ENCODE data around the gene RAB36. TPM values are rescaled to one million over a fixed set of nuclear protein-coding genes. Genes with fewer than 3 reads are reported as not detected.

Gene RAB36
- total RNA-seq, 1 experiment from 2014 or later, result 1.1 TPM

- Histone ChIP-seq H3K9me3 (ENCODE audit: low read length) (no peaks in the 10 kb centered on the region), H3K79me2 (ENCODE audit: low read length) (no peaks in the 10 kb centered on the region), H3K9ac (ENCODE audit: low read length) (no peak overlapping the region), H3K27me3 (ENCODE audit: low read length) (no peaks in the 10 kb centered on the region), H3K27ac (ENCODE audit: low read length) (no peak overlapping the region), H2AFZ (ENCODE audit: low read length) (no peak overlapping the region), H3K4me1 (ENCODE audit: insufficient read depth, low read length) (peaks cover 21% of the 10 kb centered on the region), H3K9me2 (replicated peaks; ENCODE audit: low read length) (no peaks in the 10 kb centered on the region), H4K20me1 (ENCODE audit: low read length) (no peaks in the 10 kb centered on the region), H3K4me3 (ENCODE audit: low read length) (no peak overlapping the region), H3K36me3 (ENCODE audit: low read depth, low read length) (no peaks in the 10 kb centered on the region), H3K4me2 (ENCODE audit: low read length) (no peak overlapping the region), H3F3A (ENCODE audit: low read length, unreplicated experiment) (no peaks in the 10 kb centered on the region)
- ChIA-PET CTCF (no interaction called here), POLR2A (ENCODE audit: unreplicated experiment) (no interaction called here)
- DNase-seq, result peak; percentile 30
- ATAC-seq, result no peak
- no TSS peak for BruUV-seq (replicated peaks)
- intact Hi-C loops (cut with micrococcal nuclease), result no loop called here
- no peak for TF ChIP-seq EZH2 (IDR thresholded peaks at IDR 0.05; ENCODE audit: low read length, unreplicated experiment)
- TF ChIP-seq, protein P1, sequence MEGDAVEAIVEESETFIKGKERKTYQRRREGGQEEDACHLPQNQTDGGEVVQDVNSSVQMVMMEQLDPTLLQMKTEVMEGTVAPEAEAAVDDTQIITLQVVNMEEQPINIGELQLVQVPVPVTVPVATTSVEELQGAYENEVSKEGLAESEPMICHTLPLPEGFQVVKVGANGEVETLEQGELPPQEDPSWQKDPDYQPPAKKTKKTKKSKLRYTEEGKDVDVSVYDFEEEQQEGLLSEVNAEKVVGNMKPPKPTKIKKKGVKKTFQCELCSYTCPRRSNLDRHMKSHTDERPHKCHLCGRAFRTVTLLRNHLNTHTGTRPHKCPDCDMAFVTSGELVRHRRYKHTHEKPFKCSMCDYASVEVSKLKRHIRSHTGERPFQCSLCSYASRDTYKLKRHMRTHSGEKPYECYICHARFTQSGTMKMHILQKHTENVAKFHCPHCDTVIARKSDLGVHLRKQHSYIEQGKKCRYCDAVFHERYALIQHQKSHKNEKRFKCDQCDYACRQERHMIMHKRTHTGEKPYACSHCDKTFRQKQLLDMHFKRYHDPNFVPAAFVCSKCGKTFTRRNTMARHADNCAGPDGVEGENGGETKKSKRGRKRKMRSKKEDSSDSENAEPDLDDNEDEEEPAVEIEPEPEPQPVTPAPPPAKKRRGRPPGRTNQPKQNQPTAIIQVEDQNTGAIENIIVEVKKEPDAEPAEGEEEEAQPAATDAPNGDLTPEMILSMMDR (conservative IDR thresholded peaks at IDR 0.05; ENCODE audit: low read depth, low read length), result no peak
- TF ChIP-seq EZH2phosphoT487 (IDR thresholded peaks at IDR 0.05; ENCODE audit: borderline replicate concordance, low read length), result no peak
These were observed 6.5 kb downstream of the RAB36 start for GRCh38 chr22:23151827-23152226.

GRCh38 chr22:23152238-23153114, 7.2 kb downstream of the RAB36 start:
- H3F3A ChIP-seq (ENCODE audit: low read length, unreplicated experiment), result no peaks in the 10 kb centered on the region
- no peaks in the 10 kb centered on the region for H3K9me3 ChIP-seq (ENCODE audit: low read length)
- no peaks in the 10 kb centered on the region for H3K36me3 ChIP-seq (ENCODE audit: low read depth, low read length)
- ATAC-seq (no peak), DNase-seq (no peak)
- ChIA-PET CTCF (no interaction called here), POLR2A (ENCODE audit: unreplicated experiment) (no interaction called here)
- no peak overlapping the region for H2AFZ ChIP-seq (ENCODE audit: low read length)
- BruUV-seq (replicated peaks), result no TSS peak
- no peak overlapping the region for H3K27ac ChIP-seq (ENCODE audit: low read length)
- H4K20me1 ChIP-seq (ENCODE audit: low read length), result no peaks in the 10 kb centered on the region
- H3K79me2 ChIP-seq (ENCODE audit: low read length), result no peaks in the 10 kb centered on the region
- no peaks in the 10 kb centered on the region for H3K27me3 ChIP-seq (ENCODE audit: low read length)
- intact Hi-C loops (cut with micrococcal nuclease), result no loop called here
- H3K4me2 ChIP-seq (ENCODE audit: low read length), result no peak overlapping the region
- H3K4me1 ChIP-seq (ENCODE audit: insufficient read depth, low read length), result peaks cover 15% of the 10 kb centered on the region
- H3K9ac ChIP-seq (ENCODE audit: low read length), result no peak overlapping the region
- TF ChIP-seq EZH2phosphoT487 (IDR thresholded peaks at IDR 0.05; ENCODE audit: borderline replicate concordance, low read length) (no peak), EZH2 (IDR thresholded peaks at IDR 0.05; ENCODE audit: low read length, unreplicated experiment) (no peak)
- TF ChIP-seq, protein P1 (conservative IDR thresholded peaks at IDR 0.05; ENCODE audit: low read depth, low read length), result no peak
- H3K9me2 ChIP-seq (replicated peaks; ENCODE audit: low read length), result no peaks in the 10 kb centered on the region
- H3K4me3 ChIP-seq (ENCODE audit: low read length), result no peak overlapping the region

GRCh38 chr22:23153994-23154393, 8.7 kb downstream of the RAB36 start:
- CTCF ChIA-PET, result no interaction called here
- DNase-seq (no peak), ATAC-seq (no peak)
- no peak overlapping the region for H3K4me2 ChIP-seq (ENCODE audit: low read length)
- no peak overlapping the region for H3K9ac ChIP-seq (ENCODE audit: low read length)
- H3K79me2 ChIP-seq (ENCODE audit: low read length), result no peaks in the 10 kb centered on the region
- intact Hi-C loops (cut with micrococcal nuclease), result no loop called here
- H3K27me3 ChIP-seq (ENCODE audit: low read length), result no peaks in the 10 kb centered on the region
- BruUV-seq (replicated peaks), result no TSS peak
- POLR2A ChIA-PET (ENCODE audit: unreplicated experiment), result no interaction called here
- H3F3A ChIP-seq (ENCODE audit: low read length, unreplicated experiment), result no peaks in the 10 kb centered on the region
- no peaks in the 10 kb centered on the region for H3K9me3 ChIP-seq (ENCODE audit: low read length)
- no peaks in the 10 kb centered on the region for H3K36me3 ChIP-seq (ENCODE audit: low read depth, low read length)
- TF ChIP-seq, protein P1 (conservative IDR thresholded peaks at IDR 0.05; ENCODE audit: low read depth, low read length), result no peak
- TF ChIP-seq EZH2phosphoT487 (IDR thresholded peaks at IDR 0.05; ENCODE audit: borderline replicate concordance, low read length) (no peak), EZH2 (IDR thresholded peaks at IDR 0.05; ENCODE audit: low read length, unreplicated experiment) (no peak)
- H3K4me1 ChIP-seq (ENCODE audit: insufficient read depth, low read length), result peaks cover 8% of the 10 kb centered on the region; the same call in 1 of the 2 replicates
- H3K27ac ChIP-seq (ENCODE audit: low read length), result no peak overlapping the region
- no peaks in the 10 kb centered on the region for H4K20me1 ChIP-seq (ENCODE audit: low read length)
- no peak overlapping the region for H2AFZ ChIP-seq (ENCODE audit: low read length)
- no peaks in the 10 kb centered on the region for H3K9me2 ChIP-seq (replicated peaks; ENCODE audit: low read length)
- no peak overlapping the region for H3K4me3 ChIP-seq (ENCODE audit: low read length)

Measured in PC-3 (cell line).